ENCODE data around the gene EFTUD2. TPM values are rescaled to one million over a fixed set of nuclear protein-coding genes. Genes with fewer than 3 reads are reported as not detected.

EFTUD2 gene
- total RNA-seq, 1 donor from 2014 or later, result 66.9 TPM

- ATAC-seq (ENCODE audit: poor library complexity) (no peak), DNase-seq (no peak)
- intact Hi-C loops (cut with DNase I), result no loop called here
These were observed 31.4 kb downstream of the EFTUD2 start for GRCh38 chr17:44867841-44868240.

- DNase-seq (no peak), ATAC-seq (ENCODE audit: poor library complexity) (no peak)
- intact Hi-C loops (cut with DNase I), result loop anchor here (2.0 kb wide), 1 partner anchor 91 kb away; no protein-coding TSS in a partner anchor
These were observed 33.3 kb downstream of the EFTUD2 start for GRCh38 chr17:44865931-44866330.

- intact Hi-C loops (cut with DNase I), result loop anchor here (2.0 kb wide), 1 partner anchor 90 kb away; no protein-coding TSS in a partner anchor
- DNase-seq (peak; percentile 67), ATAC-seq (ENCODE audit: poor library complexity) (peak; percentile 82)
These were observed 34.0 kb downstream of the EFTUD2 start for GRCh38 chr17:44865231-44865660.

- intact Hi-C loops (cut with DNase I), result loop anchor here (2.0 kb wide), 1 partner anchor 90 kb away; no protein-coding TSS in a partner anchor
- DNase-seq, result no peak
- ATAC-seq (ENCODE audit: poor library complexity), result peak; percentile 13
These were observed 34.4 kb downstream of the EFTUD2 start for GRCh38 chr17:44864831-44865230.

- no peak for DNase-seq
- intact Hi-C loops (cut with DNase I), result no loop called here
- no peak for ATAC-seq (ENCODE audit: poor library complexity)
These were observed 36.0 kb downstream of the EFTUD2 start for GRCh38 chr17:44863061-44863918.

GRCh38 chr17:44862278-44862914 lies 36.8 kb downstream of the EFTUD2 start:
- intact Hi-C loops (cut with DNase I), result no loop called here
- ATAC-seq (ENCODE audit: poor library complexity) (no peak), DNase-seq (no peak)

GRCh38 chr17:44859701-44860100 lies 39.5 kb downstream of the EFTUD2 start:
- DNase-seq (no peak), ATAC-seq (ENCODE audit: poor library complexity) (no peak)
- intact Hi-C loops (cut with DNase I), result no loop called here

GRCh38 chr17:44854192-44854591 lies 45.1 kb downstream of the EFTUD2 start:
- intact Hi-C loops (cut with DNase I), result no loop called here
- ATAC-seq (ENCODE audit: poor library complexity) (no peak), DNase-seq (no peak)

GRCh38 chr17:44850612-44851011 lies 48.6 kb downstream of the EFTUD2 start:
- peak; percentile 51 for ATAC-seq (ENCODE audit: poor library complexity)
- peak; percentile 59 for DNase-seq
- intact Hi-C loops (cut with DNase I), result no loop called here

- intact Hi-C loops (cut with DNase I), result no loop called here
- no peak for ATAC-seq (ENCODE audit: poor library complexity)
- no peak for DNase-seq
These were observed 49.2 kb downstream of the EFTUD2 start for GRCh38 chr17:44850025-44850424.

- intact Hi-C loops (cut with DNase I), result no loop called here
- DNase-seq (no peak), ATAC-seq (ENCODE audit: poor library complexity) (no peak)
These were observed 50.2 kb downstream of the EFTUD2 start for GRCh38 chr17:44848961-44849489.

- peak; percentile 10 for ATAC-seq (ENCODE audit: poor library complexity)
- DNase-seq, result no peak
- intact Hi-C loops (cut with DNase I), result no loop called here
These were observed 50.9 kb downstream of the EFTUD2 start for GRCh38 chr17:44848257-44848795.

GRCh38 chr17:44847586-44847985 lies 51.7 kb downstream of the EFTUD2 start, which contains the start of gene HIGD1B:
TSS of gene HIGD1B (plus strand) at chr17:44847883. CDS start at chr17:44848153, 270 bp downstream.
- peak; percentile 28 for ATAC-seq (ENCODE audit: poor library complexity)

GRCh38 chr17:44846206-44846605 lies 53.0 kb downstream of the EFTUD2 start:
- DNase-seq, result no peak
- intact Hi-C loops (cut with DNase I), result no loop called here
- no peak for ATAC-seq (ENCODE audit: poor library complexity)

More at GRCh38 chr17:44847586-44847985, 51.7 kb downstream of the EFTUD2 start, which contains the start of gene HIGD1B:
- no peak for DNase-seq
- intact Hi-C loops (cut with DNase I), result no loop called here

- intact Hi-C loops (cut with DNase I), result no loop called here
- peak; percentile 62 for DNase-seq
- ATAC-seq (ENCODE audit: poor library complexity), result peak; percentile 44
These were observed 54.8 kb downstream of the EFTUD2 start for GRCh38 chr17:44844390-44844830.

GRCh38 chr17:44842748-44843147 lies 56.5 kb downstream of the EFTUD2 start:
- intact Hi-C loops (cut with DNase I), result no loop called here
- DNase-seq (no peak), ATAC-seq (ENCODE audit: poor library complexity) (peak; percentile 83)

- DNase-seq, result no peak
- ATAC-seq (ENCODE audit: poor library complexity), result no peak
- intact Hi-C loops (cut with DNase I), result no loop called here
These were observed 58.3 kb downstream of the EFTUD2 start for GRCh38 chr17:44840936-44841335.

GRCh38 chr17:44840274-44840673 lies 59.0 kb downstream of the EFTUD2 start:
- intact Hi-C loops (cut with DNase I), result no loop called here
- ATAC-seq (ENCODE audit: poor library complexity) (no peak), DNase-seq (no peak)

- DNase-seq (no peak), ATAC-seq (ENCODE audit: poor library complexity) (no peak)
- intact Hi-C loops (cut with DNase I), result no loop called here
These were observed 62.0 kb downstream of the EFTUD2 start for GRCh38 chr17:44837196-44837595.

All from Right ventricle myocardium superior (tissue), 1 donor.